Measurements from ENCODE around the gene KRTAP4-3.
"Not testable (repeated sequence)": the region's sequence is repeated elsewhere in the genome, so short reads cannot be mapped to it uniquely, and the experiment has no call there.

KRTAP4-3 gene

DNA sequence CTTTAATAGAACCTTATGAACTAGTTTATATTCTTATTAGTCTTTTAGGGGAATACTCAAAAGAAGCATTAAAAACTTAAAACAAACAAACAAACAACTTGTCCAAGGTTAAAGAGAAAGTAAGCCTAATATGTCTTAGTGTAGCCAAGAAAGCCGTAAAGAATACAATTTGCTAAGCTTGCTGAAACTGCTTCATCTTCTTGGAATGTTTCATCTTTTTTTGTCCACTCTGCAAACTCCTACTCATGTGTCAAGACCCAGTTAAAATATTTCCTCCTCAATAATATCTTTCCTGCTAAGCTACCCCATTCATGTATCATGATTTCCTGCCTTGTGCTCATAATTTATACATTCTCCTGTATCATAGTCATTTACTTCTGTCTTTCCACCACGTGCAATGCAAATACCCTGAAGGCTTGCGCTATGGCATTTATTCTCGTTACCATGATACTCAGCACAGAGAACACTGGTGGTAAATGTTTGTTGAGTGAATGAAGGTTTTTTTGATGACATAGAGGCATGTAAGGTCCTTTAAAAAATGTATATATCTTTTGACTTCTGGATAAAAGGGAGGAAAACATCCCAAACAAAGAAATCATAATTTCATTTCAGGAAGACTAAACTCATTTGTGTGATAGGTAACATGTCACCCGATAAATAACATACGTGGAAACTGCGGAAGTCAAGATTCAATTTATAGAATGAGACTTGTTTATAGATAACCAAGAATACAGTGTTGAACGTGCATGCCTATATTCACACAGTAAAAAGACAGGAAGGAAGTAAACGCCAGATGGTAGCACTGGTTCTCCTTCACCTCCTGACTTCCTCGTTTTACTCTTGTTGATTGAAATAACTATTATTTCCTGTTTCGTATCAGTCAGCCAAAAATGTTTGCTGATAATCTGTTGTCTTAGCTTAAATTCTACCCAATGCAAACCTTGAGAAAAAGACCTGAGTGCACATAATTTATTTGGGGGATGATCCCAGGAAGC, 48.0 kb downstream of the KRTAP4-3 start:
- not testable (repeated sequence) for DNase-seq (ENCODE audit: extremely low read depth in 1 of 2, low read depth in 1 of 2)

DNA sequence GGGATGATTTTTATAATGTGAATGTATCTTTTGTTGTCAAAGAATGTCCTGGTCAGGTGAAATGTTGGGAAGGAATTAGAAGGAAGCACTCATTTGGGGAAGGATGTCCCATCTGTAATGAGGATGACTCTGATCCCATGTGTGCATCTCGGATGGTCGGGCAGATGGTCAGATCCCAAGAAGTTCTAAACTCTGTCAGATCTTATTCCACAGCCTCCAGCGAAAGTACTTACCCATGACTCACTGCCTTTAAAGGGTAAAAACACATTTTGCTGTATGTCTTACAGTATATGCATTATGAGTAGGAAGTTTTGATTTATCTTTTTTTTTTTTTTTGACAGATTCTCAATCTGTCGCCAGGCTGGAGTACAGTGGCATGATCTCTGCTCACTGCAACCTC, 49.3 kb downstream of the KRTAP4-3 start:
- DNase-seq (ENCODE audit: extremely low read depth in 1 of 2, low read depth in 1 of 2): no peak

DNA sequence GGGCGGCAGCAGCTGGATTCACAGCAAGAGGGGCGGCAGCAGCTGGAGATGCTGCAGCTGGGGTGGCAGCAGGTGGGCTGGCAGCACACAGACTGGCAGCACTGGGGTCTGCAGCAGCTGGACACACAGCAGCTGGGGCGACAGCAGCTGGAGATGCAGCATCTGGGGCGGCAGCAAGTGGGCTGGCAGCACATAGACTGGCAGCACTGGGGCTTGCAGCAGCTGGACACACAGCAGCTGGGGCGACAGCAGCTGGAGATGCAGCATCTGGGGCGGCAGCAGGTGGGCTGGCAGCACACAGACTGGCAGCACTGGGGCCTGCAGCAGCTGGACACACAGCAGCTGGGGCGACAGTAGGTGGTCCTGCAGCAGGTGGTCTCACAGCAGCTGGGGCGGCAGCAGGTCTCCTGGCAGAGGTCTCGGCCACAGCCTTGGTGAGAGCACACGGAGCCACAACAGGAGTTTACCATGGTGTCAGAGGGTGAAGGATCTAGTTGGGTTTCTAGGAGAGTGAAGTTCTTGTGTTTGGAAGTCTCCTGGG, 50.1 kb downstream of the KRTAP4-3 start, which contains the start of gene KRTAP4-11:
KRTAP4-11 (minus strand) TSS at position 528 of the 541 bp plus-strand sequence; CDS start at position 470, 58 bp downstream.
- not testable (repeated sequence) for DNase-seq (ENCODE audit: extremely low read depth in 1 of 2, low read depth in 1 of 2)
